SW 1271 (cell line): Measurements from ENCODE around the gene PHACTR4.
"Not testable (repeated sequence)": the region's sequence is repeated elsewhere in the genome, so short reads cannot be mapped to it uniquely, and the experiment has no call there.

Experiments
- DNase-seq, 2 experiments: peaks; one replicate each; lab custom pipeline; 2025; lab: John Stamatoyannopoulos, UW

The PHACTR4 gene

GRCh38 chr1:28525002-28525642, 155.6 kb downstream of the PHACTR4 start:
- not testable (repeated sequence) for DNase-seq

GRCh38 chr1:28526886-28527285, 157.3 kb downstream of the PHACTR4 start:
- DNase-seq, result no peak

- DNase-seq, result no peak
These were observed 160.9 kb downstream of the PHACTR4 start for GRCh38 chr1:28530456-28530855.

- no peak for DNase-seq
These were observed 165.1 kb downstream of the PHACTR4 start for GRCh38 chr1:28534671-28535070.

GRCh38 chr1:28535180-28535579, 165.6 kb downstream of the PHACTR4 start:
- DNase-seq, result no peak

- DNase-seq, result no peak
These were observed 168.1 kb downstream of the PHACTR4 start for GRCh38 chr1:28537457-28538199.

GRCh38 chr1:28538286-28538685, 168.7 kb downstream of the PHACTR4 start:
- no peak for DNase-seq

- no peak for DNase-seq
These were observed 171.1 kb downstream of the PHACTR4 start for GRCh38 chr1:28540651-28541050.

- not testable (repeated sequence) for DNase-seq
These were observed 172.0 kb downstream of the PHACTR4 start for GRCh38 chr1:28541414-28542015.

- DNase-seq, result no peak
These were observed 175.7 kb downstream of the PHACTR4 start for GRCh38 chr1:28545246-28545628.

GRCh38 chr1:28548318-28548717, 178.8 kb downstream of the PHACTR4 start:
- DNase-seq, result no peak
